GM12878 (cell line): Measurements from ENCODE around the gene EGFL8. TPM values are rescaled to one million over a fixed set of nuclear protein-coding genes. Genes with fewer than 3 reads are reported as not detected.

ENCODE experiments used
- SREBF2 ChIP-seq: IDR thresholded peaks from 2 replicates; pipeline ENCODE4 v1.6.1; 2012; ENCODE audit warnings: mild to moderate bottlenecking, low read length
- TCF3 ChIP-seq: IDR thresholded peaks from 2 replicates; pipeline ENCODE4 v1.6.1; 2012; ENCODE audit warnings: low read depth, mild to moderate bottlenecking, low read length, borderline replicate concordance; ENCODE audit not compliant: insufficient read depth
- microRNA-seq: library from miRNA; unstranded; fragments of <30 nt; microRNA quantifications from one replicate; pipeline ENCODE4, GENCODE V29; 2018
- polyA plus RNA-seq, 11 experiments: library from polyadenylated mRNA; depleted of rRNA in 4 of 11; unstranded in 6 of 11; stranded (reverse) in 5 of 11; fragments of >200 nt; fragmentation: Nextera tagmentation in 4 of 11; fragmentation: Illumina TruSeq in 1 of 11; extraction: Ambion mirVana in 4 of 11; extraction: Trizol in 1 of 11; gene quantifications; 1 replicate in 1 of 11; 2 replicates in 10 of 11; pipeline versions ENCODE4 v1.2.1 to v1.2.3, GENCODE V29; 2011 to 2016; ENCODE audit warnings: inconsistent platforms in 2 of 11, missing spikeins in 2 of 11, low read depth in 1 of 11
- small RNA-seq: library from RNA; depleted of rRNA; stranded (forward); fragments of <200 nt; gene quantifications from one replicate; pipeline ENCODE3, GENCODE V24; 2014
- total RNA-seq, 4 experiments: library from RNA; depleted of rRNA in 3 of 4; stranded (reverse); fragments of >200 nt in 3 of 4; fragmentation: Illumina TruSeq in 1 of 4; extraction: Trizol in 1 of 4; gene quantifications; 2 replicates each; pipeline versions ENCODE4 v1.2.1 to v1.2.3, GENCODE V29; 2013 to 2021
- TF ChIP-seq, protein P1 (sequence below): fragments of 450-650 bp; IDR thresholded peaks from 2 replicates; pipeline ENCODE4 v1.6.1; 2016; ENCODE audit warnings: mild to moderate bottlenecking, moderate library complexity, borderline replicate concordance
- TF ChIP-seq, protein P2 (sequence below): IDR thresholded peaks from 2 replicates; pipeline ENCODE4 v1.6.1; 2011; ENCODE audit warnings: mild to moderate bottlenecking, low read depth, low read length, moderate library complexity; ENCODE audit not compliant: insufficient replicate concordance

The EGFL8 gene
- total and polyA plus RNA-seq, 10 of the 15 experiments (the other 5 are each of a cell fraction or from before 2014, with no cell fraction given) = 0.07 to 3.5 (median 1.4) TPM

DNA sequence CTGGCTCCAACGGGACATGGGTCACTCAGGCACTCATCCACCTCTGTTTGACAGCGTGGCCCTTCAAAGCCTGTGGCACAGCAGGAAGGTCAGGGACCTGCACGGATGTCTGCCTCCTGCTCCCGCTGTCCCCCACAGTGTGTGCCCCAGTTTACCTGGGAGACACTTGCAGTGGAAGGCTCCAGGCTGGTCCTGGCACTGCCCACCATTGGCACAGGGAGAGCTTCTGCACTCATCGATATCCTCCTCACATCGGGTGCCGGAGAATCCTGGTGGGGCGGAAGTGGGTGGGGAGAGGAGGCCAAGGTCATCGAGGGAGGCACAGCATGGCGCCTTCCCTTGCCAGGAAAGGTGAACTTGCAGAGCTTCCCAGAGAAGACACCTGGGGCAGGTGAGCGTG is 52.6 kb downstream of the EGFL8 start (continued):
- TF ChIP-seq, protein P1, sequence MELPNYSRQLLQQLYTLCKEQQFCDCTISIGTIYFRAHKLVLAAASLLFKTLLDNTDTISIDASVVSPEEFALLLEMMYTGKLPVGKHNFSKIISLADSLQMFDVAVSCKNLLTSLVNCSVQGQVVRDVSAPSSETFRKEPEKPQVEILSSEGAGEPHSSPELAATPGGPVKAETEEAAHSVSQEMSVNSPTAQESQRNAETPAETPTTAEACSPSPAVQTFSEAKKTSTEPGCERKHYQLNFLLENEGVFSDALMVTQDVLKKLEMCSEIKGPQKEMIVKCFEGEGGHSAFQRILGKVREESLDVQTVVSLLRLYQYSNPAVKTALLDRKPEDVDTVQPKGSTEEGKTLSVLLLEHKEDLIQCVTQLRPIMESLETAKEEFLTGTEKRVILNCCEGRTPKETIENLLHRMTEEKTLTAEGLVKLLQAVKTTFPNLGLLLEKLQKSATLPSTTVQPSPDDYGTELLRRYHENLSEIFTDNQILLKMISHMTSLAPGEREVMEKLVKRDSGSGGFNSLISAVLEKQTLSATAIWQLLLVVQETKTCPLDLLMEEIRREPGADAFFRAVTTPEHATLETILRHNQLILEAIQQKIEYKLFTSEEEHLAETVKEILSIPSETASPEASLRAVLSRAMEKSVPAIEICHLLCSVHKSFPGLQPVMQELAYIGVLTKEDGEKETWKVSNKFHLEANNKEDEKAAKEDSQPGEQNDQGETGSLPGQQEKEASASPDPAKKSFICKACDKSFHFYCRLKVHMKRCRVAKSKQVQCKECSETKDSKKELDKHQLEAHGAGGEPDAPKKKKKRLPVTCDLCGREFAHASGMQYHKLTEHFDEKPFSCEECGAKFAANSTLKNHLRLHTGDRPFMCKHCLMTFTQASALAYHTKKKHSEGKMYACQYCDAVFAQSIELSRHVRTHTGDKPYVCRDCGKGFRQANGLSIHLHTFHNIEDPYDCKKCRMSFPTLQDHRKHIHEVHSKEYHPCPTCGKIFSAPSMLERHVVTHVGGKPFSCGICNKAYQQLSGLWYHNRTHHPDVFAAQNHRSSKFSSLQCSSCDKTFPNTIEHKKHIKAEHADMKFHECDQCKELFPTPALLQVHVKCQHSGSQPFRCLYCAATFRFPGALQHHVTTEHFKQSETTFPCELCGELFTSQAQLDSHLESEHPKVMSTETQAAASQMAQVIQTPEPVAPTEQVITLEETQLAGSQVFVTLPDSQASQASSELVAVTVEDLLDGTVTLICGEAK = no peak
- TF ChIP-seq TCF3 (no peak), SREBF2 (no peak)
- TF ChIP-seq, protein P2, sequence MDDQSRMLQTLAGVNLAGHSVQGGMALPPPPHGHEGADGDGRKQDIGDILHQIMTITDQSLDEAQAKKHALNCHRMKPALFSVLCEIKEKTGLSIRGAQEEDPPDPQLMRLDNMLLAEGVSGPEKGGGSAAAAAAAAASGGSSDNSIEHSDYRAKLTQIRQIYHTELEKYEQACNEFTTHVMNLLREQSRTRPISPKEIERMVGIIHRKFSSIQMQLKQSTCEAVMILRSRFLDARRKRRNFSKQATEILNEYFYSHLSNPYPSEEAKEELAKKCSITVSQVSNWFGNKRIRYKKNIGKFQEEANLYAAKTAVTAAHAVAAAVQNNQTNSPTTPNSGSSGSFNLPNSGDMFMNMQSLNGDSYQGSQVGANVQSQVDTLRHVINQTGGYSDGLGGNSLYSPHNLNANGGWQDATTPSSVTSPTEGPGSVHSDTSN = no peak

Small RNAs within 50 kb of the gene (microRNA-seq; reads per million reads assigned to microRNA genes)
- gene MIR6721 = 0.56 reads per million
- not detected for gene MIR6833

Small RNAs within 50 kb of the gene (small RNA-seq; reads per million reads assigned to genes)
- not detected for gene AL662884.1
- gene MIR6833 = not detected

Other genes starting within 250 kb of the EGFL8 start
Only the 7 nearest of the 21 such genes appear.
- gene PRRT1, start 12.7 kb upstream of the EGFL8 start, total RNA-seq (2014; rRNA removed) = 0.11 TPM in 1 of 2 replicates, not detected in the other
- not detected in 2 replicates for gene PRRT1, start 12.7 kb upstream of the EGFL8 start, total RNA-seq (2014; rRNA removed; fragmentation: Illumina TruSeq; extraction: Trizol)
- gene PRRT1, start 12.7 kb upstream of the EGFL8 start, total RNA-seq (2021) = 0.15 TPM in 1 of 2 replicates, not detected in the other
- gene PRRT1, start 12.7 kb upstream of the EGFL8 start, polyA plus RNA-seq (2011; rRNA removed) = 0.04 and 0.08 TPM in 2 replicates
- gene PRRT1, start 12.7 kb upstream of the EGFL8 start, polyA plus RNA-seq (2014; fragmentation: Illumina TruSeq; extraction: Trizol) = 0.04 TPM in 1 of 2 replicates, not detected in the other
- not detected for gene PRRT1, start 12.7 kb upstream of the EGFL8 start, polyA plus RNA-seq (2014; fragmentation: Nextera tagmentation; extraction: Ambion mirVana)
- gene PRRT1, start 12.7 kb upstream of the EGFL8 start, polyA plus RNA-seq (2014; rRNA removed) = 0.13 TPM in 1 of 2 replicates, not detected in the other
- gene PRRT1, start 12.7 kb upstream of the EGFL8 start, polyA plus RNA-seq (2016; fragmentation: Nextera tagmentation; extraction: Ambion mirVana) = not detected
- 21.7 and 25.5 TPM in 2 replicates for gene PPT2, start 10.5 kb upstream of the EGFL8 start, total RNA-seq (2014; rRNA removed)
- 2.7 and 2.9 TPM in 2 replicates for gene PPT2, start 10.5 kb upstream of the EGFL8 start, total RNA-seq (2014; rRNA removed; fragmentation: Illumina TruSeq; extraction: Trizol)
- 7.3 and 7.9 TPM in 2 replicates for gene PPT2, start 10.5 kb upstream of the EGFL8 start, total RNA-seq (2021)
- 4.2 and 6.9 TPM in 2 replicates for gene PPT2, start 10.5 kb upstream of the EGFL8 start, polyA plus RNA-seq (2011; rRNA removed)
- gene PPT2, start 10.5 kb upstream of the EGFL8 start, polyA plus RNA-seq (2014; fragmentation: Illumina TruSeq; extraction: Trizol) = 6.3 and 6.7 TPM in 2 replicates
- 1 to 10 TPM; 1.3 to 2.5 TPM for gene PPT2, start 10.5 kb upstream of the EGFL8 start, polyA plus RNA-seq (2014; fragmentation: Nextera tagmentation; extraction: Ambion mirVana)
- gene PPT2, start 10.5 kb upstream of the EGFL8 start, polyA plus RNA-seq (2014; rRNA removed) = 6.8 and 7.6 TPM in 2 replicates
- gene PPT2, start 10.5 kb upstream of the EGFL8 start, polyA plus RNA-seq (2016; fragmentation: Nextera tagmentation; extraction: Ambion mirVana) = 1 to 10 TPM; 3.4 to 4.8 TPM
- gene AGPAT1, start 11.5 kb downstream of the EGFL8 start, total RNA-seq (2014; rRNA removed) = 31.5 and 36.2 TPM in 2 replicates
- gene AGPAT1, start 11.5 kb downstream of the EGFL8 start, total RNA-seq (2014; rRNA removed; fragmentation: Illumina TruSeq; extraction: Trizol) = 14.0 and 15.7 TPM in 2 replicates
- gene AGPAT1, start 11.5 kb downstream of the EGFL8 start, total RNA-seq (2021) = 31.5 and 34.7 TPM in 2 replicates
- gene AGPAT1, start 11.5 kb downstream of the EGFL8 start, polyA plus RNA-seq (2011; rRNA removed) = 10.5 and 26.8 TPM in 2 replicates
- gene AGPAT1, start 11.5 kb downstream of the EGFL8 start, polyA plus RNA-seq (2014; fragmentation: Illumina TruSeq; extraction: Trizol) = 33.3 and 39.5 TPM in 2 replicates
- gene AGPAT1, start 11.5 kb downstream of the EGFL8 start, polyA plus RNA-seq (2014; fragmentation: Nextera tagmentation; extraction: Ambion mirVana) = 10 to 100 TPM; 13.9 to 15.3 TPM
- gene AGPAT1, start 11.5 kb downstream of the EGFL8 start, polyA plus RNA-seq (2014; rRNA removed) = 29.2 and 32.0 TPM in 2 replicates
- gene AGPAT1, start 11.5 kb downstream of the EGFL8 start, polyA plus RNA-seq (2016; fragmentation: Nextera tagmentation; extraction: Ambion mirVana) = 10 to 100 TPM; 18.1 to 22.5 TPM
- 51.6 and 61.4 TPM in 2 replicates for gene RNF5, start 13.8 kb downstream of the EGFL8 start, total RNA-seq (2014; rRNA removed)
- 42.2 and 42.4 TPM in 2 replicates for gene RNF5, start 13.8 kb downstream of the EGFL8 start, total RNA-seq (2014; rRNA removed; fragmentation: Illumina TruSeq; extraction: Trizol)
- 51.6 and 52.1 TPM in 2 replicates for gene RNF5, start 13.8 kb downstream of the EGFL8 start, total RNA-seq (2021)
- 75.2 and 75.6 TPM in 2 replicates for gene RNF5, start 13.8 kb downstream of the EGFL8 start, polyA plus RNA-seq (2011; rRNA removed)
- 74.1 and 82.8 TPM in 2 replicates for gene RNF5, start 13.8 kb downstream of the EGFL8 start, polyA plus RNA-seq (2014; fragmentation: Illumina TruSeq; extraction: Trizol)
- 10 to 100 TPM; 31.4 to 42.0 TPM for gene RNF5, start 13.8 kb downstream of the EGFL8 start, polyA plus RNA-seq (2014; fragmentation: Nextera tagmentation; extraction: Ambion mirVana)
- gene RNF5, start 13.8 kb downstream of the EGFL8 start, polyA plus RNA-seq (2014; rRNA removed) = 72.6 and 74.1 TPM in 2 replicates
- gene RNF5, start 13.8 kb downstream of the EGFL8 start, polyA plus RNA-seq (2016; fragmentation: Nextera tagmentation; extraction: Ambion mirVana) = 100 to 1,000 TPM; 105 to 114 TPM
- 2.9 and 3.7 TPM in 2 replicates for gene AGER, start 19.7 kb downstream of the EGFL8 start, total RNA-seq (2014; rRNA removed)
- gene AGER, start 19.7 kb downstream of the EGFL8 start, total RNA-seq (2014; rRNA removed; fragmentation: Illumina TruSeq; extraction: Trizol) = 3.1 and 3.8 TPM in 2 replicates
- gene AGER, start 19.7 kb downstream of the EGFL8 start, total RNA-seq (2021) = 15.4 and 15.7 TPM in 2 replicates
- 8.7 and 9.1 TPM in 2 replicates for gene AGER, start 19.7 kb downstream of the EGFL8 start, polyA plus RNA-seq (2011; rRNA removed)
- gene AGER, start 19.7 kb downstream of the EGFL8 start, polyA plus RNA-seq (2014; fragmentation: Illumina TruSeq; extraction: Trizol) = 6.1 and 9.6 TPM in 2 replicates
- 1 to 10 TPM; 1.1 to 3.9 TPM for gene AGER, start 19.7 kb downstream of the EGFL8 start, polyA plus RNA-seq (2014; fragmentation: Nextera tagmentation; extraction: Ambion mirVana)
- 14.5 and 18.2 TPM in 2 replicates for gene AGER, start 19.7 kb downstream of the EGFL8 start, polyA plus RNA-seq (2014; rRNA removed)
- 1 to 10 TPM; 2.2 to 3.0 TPM for gene AGER, start 19.7 kb downstream of the EGFL8 start, polyA plus RNA-seq (2016; fragmentation: Nextera tagmentation; extraction: Ambion mirVana)
- 19.3 and 20.8 TPM in 2 replicates for gene PBX2, start 25.6 kb downstream of the EGFL8 start, total RNA-seq (2014; rRNA removed)
- gene PBX2, start 25.6 kb downstream of the EGFL8 start, total RNA-seq (2014; rRNA removed; fragmentation: Illumina TruSeq; extraction: Trizol) = 20.3 and 21.8 TPM in 2 replicates
- gene PBX2, start 25.6 kb downstream of the EGFL8 start, total RNA-seq (2021) = 59.6 and 66.5 TPM in 2 replicates
- 35.7 and 48.8 TPM in 2 replicates for gene PBX2, start 25.6 kb downstream of the EGFL8 start, polyA plus RNA-seq (2011; rRNA removed)
- 50.7 and 50.9 TPM in 2 replicates for gene PBX2, start 25.6 kb downstream of the EGFL8 start, polyA plus RNA-seq (2014; fragmentation: Illumina TruSeq; extraction: Trizol)
- 1 to 10 TPM in 1 of 2 experiments, under 1 TPM in 1; 0.84 to 1.2 TPM for gene PBX2, start 25.6 kb downstream of the EGFL8 start, polyA plus RNA-seq (2014; fragmentation: Nextera tagmentation; extraction: Ambion mirVana)
- gene PBX2, start 25.6 kb downstream of the EGFL8 start, polyA plus RNA-seq (2014; rRNA removed) = 58.0 and 73.3 TPM in 2 replicates
- gene PBX2, start 25.6 kb downstream of the EGFL8 start, polyA plus RNA-seq (2016; fragmentation: Nextera tagmentation; extraction: Ambion mirVana) = 1 to 10 TPM; 2.7 to 3.7 TPM
- 117 and 133 TPM in 2 replicates for gene GPSM3, start 28.0 kb downstream of the EGFL8 start, total RNA-seq (2014; rRNA removed)
- 63.7 and 71.6 TPM in 2 replicates for gene GPSM3, start 28.0 kb downstream of the EGFL8 start, total RNA-seq (2014; rRNA removed; fragmentation: Illumina TruSeq; extraction: Trizol)
- 131 TPM in 2 replicates for gene GPSM3, start 28.0 kb downstream of the EGFL8 start, total RNA-seq (2021)
- 65.3 and 131 TPM in 2 replicates for gene GPSM3, start 28.0 kb downstream of the EGFL8 start, polyA plus RNA-seq (2011; rRNA removed)
- gene GPSM3, start 28.0 kb downstream of the EGFL8 start, polyA plus RNA-seq (2014; fragmentation: Illumina TruSeq; extraction: Trizol) = 60.2 and 104 TPM in 2 replicates
- gene GPSM3, start 28.0 kb downstream of the EGFL8 start, polyA plus RNA-seq (2014; fragmentation: Nextera tagmentation; extraction: Ambion mirVana) = 10 to 100 TPM; 22.0 to 61.9 TPM
- gene GPSM3, start 28.0 kb downstream of the EGFL8 start, polyA plus RNA-seq (2014; rRNA removed) = 112 and 144 TPM in 2 replicates
- 100 to 1,000 TPM; 114 to 137 TPM for gene GPSM3, start 28.0 kb downstream of the EGFL8 start, polyA plus RNA-seq (2016; fragmentation: Nextera tagmentation; extraction: Ambion mirVana)